Dermis microvascular lymphatic vessel endothelial cell (primary cell): Measurements from ENCODE around the gene CIB1. TPM values are rescaled to one million over a fixed set of nuclear protein-coding genes. Genes with fewer than 3 reads are reported as not detected.

ENCODE experiments used
- DNase-seq, 2 donors: peaks; one replicate each; pipeline versions ENCODE4 v3.0.0 to v3.0.0-alpha.2; 2010; ENCODE audit warnings: low read depth in 2 of 2
- total RNA-seq: library from RNA; depleted of rRNA; stranded (reverse); fragments of >200 nt; gene quantifications from 2 replicates; pipeline ENCODE4 v1.2.1, GENCODE V29; 2014

The CIB1 gene
- total RNA-seq, 1 donor from 2014 or later = 40.1 TPM

DNA sequence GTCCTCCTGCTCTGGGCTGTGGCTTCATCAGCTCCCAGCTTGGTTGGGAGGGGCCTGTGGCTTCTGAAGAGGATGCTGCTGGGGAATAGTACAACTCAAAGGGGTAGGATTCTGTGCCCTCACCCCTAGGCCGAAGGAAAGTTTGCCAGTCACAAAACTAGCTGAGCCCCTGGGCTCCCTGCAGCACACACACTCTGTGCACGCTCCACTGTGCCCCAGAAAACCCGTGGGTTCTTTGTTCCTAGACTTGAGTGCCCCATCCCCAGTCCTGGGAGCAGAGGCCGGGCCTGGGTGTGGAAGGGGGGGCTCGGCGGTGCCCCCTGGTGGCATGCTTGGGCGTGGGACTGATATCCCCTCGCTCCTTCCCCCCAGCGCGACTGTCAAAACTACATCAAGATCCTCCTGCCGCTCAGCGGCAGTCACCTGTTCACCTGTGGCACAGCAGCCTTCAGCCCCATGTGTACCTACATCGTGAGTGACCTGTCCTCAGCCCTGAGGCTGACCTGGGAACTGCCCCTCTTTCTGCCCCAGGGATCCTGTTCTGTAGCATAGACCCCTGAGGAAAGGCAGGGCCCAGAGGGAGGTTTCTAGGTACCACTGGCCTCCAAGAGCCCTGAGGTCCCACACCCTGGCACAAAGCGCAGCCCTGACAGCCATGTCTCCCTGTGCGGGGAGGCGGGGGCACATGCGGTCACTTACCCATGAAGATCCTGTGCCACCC lies 14.2 kb downstream of the CIB1 start:
- DNase-seq = peak in 1 of 2 donors; percentile 44

DNA sequence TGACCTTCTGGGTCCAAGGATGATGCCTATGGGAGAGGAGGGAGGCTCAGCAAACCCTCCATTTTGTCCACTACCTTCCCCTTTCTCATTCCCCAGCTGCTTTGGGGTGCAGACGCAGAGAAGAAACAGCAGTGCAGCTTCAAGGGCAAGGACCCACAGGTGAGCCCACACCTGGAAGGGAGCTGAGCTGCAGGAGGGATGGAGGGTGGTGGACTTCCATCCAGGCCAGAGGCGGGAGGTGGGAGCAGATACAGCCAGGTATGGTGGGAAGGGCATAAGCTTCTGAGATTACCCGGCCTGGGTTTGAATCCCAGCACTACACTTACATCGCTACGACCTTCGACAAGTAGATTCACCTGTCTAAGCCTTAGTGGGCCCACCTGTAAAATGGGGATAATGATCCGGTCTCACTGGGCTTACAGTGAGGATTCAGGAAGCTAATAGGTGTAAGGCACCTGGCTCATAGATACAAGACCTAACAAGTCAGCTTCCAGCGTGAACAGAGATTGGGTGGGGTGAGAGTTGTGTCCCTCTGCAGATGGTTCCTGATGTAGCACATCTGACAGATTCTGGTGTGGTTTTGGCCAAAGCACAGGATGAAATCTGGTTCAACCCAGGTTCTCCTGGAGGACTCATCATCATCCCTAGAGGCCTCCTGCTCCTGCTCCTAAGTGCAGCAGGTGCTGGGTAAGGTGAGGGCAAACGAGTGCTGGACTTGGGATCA lies 15.9 kb downstream of the CIB1 start:
- no peak for DNase-seq

DNA sequence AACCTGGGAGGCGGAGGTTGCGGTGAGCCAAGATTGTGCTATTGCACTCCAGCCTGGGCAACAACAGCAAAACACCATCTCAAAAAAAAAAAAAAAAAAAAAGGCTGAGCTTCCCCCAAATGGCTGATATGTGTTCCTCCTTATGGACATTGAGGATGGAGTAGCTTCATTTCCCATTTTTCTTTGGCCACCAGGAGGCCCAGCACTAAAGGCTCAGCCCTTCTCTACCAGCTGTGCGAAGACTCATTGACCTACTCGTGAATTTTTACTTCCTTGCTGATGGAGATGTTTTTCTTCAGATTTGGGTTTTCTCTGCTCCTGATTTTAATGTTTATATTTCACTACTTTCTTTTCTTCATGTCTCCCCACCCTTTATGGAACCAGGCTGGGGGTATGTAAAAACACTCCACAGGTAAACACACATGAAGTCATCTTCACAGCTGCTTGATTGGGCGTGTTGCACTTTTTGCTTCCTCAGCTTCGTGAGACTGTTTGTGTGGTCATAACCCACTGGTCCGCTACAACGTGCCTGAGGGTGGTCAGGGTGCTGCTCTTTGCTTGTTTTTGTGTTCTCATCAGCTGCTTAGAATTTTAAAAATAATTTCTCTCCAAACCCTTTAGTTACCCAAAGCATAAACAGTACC lies 19.1 kb downstream of the CIB1 start:
- DNase-seq = no peak

DNA sequence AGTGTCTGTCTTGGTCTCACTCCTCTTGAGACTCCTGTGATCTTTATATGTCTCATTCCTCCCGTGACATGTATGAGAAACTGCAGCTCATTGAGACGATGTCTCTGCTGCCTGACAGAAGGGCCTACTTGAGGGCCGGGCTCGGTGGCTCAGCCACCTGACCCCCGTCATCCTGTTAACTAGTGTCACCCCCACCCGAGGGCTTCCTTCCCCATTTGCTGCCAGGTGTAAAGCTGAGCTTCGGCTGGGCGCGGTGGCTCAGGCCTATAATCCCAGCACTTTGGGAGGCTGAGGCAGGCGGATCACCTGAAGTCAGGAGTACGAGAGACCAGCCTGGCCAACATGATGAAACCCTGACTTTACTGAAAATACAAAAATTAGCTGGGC lies 19.9 kb downstream of the CIB1 start:
- DNase-seq = no peak

DNA sequence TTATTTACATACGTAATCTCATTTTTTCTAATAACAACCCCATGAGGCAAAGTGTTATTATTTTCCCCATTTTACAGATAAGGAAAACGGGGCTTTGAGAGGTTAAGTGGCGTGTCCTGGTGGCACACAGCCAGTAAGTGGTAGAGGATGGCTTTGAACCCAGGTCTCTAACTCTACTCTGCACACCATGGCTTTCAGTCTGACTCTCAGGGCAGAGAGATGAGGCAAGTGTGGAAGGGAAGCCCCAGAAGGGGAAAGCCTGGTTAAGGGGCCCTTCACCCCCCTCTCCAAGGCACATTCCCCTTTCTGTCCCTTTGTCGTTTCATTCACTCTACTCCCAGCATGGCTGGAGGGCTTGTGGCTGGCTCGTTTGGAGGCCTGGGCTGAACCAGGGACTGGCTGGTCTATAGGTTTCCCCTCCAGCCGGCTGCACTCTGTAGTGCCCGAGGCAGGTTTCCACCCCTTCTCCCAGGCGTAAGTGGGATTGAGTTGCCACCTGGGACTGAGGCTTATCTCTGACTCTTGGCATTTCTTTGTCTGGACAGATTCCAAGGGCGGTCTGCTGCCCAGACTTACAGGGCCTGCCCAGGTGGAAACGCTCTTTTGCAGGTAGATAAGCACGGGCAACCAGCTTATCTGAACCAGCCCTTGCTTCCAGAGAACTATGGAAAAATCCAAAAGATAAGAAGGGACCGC lies 20.5 kb downstream of the CIB1 start:
- no peak for DNase-seq

DNA sequence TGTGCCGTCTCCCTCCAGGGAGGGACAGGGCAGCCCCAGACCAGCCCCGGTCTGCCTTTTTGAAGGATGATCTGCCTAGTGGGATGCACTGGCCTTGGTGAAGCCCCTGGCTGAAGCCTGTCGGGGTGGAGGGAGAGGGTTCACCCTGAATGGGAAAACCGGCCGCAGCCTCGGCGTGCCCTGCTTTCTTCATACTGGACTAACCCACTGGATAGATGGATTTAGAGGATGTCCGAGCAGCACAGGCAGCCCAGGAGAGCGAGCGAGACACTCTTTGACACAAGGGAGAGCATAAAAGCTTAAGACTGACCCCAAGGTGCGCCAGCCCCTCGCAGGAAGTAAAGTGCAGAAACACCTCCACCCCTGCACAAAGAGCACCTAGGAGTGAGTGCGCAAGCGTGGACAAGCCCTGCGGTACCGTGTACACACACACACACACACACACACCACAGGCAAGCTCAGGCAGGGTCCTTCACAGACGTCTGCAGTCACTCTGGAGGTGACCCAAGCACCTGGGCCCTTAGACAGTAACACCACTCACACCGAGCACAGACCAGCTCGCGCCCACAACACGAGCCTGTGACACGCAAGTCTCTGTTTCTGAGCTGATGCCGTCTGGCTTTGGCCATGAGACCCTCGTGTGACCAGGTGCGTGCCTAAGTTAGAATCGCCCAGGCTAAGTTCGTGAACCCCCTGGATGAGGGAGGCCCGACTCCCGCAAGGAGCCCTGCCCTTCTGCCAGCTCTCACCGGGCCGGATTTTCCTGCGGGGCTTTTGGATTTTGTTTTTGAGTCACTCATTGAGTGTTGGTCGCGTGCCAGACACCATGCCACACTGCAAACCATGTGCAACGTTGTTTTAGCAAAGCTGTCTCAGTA lies 21.3 kb downstream of the CIB1 start:
- DNase-seq = peak in 1 of 2 donors; percentile 34

DNA sequence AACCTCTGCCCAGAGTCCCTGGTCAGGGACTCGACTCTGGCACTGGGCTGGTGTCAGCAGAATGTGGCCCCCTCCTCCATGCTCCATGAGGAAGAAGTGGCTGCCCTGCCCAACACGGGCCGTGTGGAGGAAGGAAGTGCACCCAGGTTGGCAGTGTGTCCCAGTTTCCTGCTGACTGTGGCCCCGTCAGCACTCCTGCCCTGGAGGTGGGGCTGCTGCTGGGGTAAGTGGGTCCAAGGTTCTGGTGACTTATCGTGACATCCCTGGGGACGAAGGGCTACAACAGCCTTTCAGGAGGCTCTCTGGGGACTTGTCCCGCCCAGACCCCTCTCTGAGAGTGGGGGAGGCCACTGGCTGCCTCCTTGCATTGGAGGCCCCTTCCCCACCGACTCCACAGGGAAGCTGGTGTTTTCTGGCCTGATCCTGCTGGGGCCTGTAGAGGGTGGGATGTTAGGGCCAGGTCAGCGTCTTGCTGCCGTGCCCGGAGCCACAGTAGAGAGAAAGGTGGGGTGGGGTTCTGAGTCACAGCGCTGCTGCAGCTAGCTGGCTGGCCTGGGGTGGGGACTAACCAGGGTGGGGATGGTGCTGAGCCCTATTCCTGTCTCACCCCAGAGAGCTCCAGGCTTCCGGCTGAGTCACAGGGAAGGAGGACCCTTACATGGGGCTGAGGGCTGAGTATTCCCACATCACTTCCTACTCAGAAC lies 22.1 kb downstream of the CIB1 start:
- DNase-seq = peak in 1 of 2 donors; percentile 67

DNA sequence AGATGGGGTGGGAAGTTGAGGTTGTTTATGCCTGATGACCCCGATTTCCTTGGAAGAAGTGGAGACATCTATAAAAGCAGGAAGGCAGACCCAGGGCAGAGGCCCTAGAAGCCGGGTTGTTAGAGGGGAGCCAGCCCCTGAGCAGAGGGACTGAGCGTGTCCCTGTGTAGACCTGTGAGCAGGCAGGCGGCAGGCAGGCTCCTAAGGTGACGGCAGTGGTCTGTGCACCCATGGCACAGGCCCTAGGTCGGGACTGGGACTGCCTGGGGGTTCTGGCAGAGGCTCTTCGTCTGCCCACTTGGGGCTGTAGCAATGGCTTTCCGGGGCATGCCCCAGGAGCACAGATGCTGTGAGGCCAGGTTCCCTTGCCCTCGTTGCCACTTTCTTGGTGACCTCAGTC lies 22.7 kb downstream of the CIB1 start:
- no peak for DNase-seq

DNA sequence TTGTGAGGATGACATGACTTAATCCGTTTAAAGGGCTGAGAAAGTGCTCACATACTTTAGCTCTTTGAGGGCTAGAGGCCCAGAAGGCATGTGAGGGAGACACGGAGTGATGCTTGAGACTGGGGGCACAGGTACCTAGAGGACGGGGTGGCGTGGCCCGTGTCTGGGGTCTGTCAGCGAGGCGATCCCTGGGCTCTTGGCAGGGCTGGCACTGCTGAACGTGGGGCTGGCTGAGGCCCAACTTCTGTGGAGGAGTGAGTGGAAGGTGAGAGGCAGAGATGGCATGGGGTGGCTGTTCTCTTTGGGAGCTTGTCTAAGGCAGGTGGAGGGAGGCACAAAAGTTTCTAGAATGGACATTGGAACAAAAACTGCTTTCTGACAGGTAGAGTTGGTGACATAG lies 23.1 kb downstream of the CIB1 start:
- no peak for DNase-seq

DNA sequence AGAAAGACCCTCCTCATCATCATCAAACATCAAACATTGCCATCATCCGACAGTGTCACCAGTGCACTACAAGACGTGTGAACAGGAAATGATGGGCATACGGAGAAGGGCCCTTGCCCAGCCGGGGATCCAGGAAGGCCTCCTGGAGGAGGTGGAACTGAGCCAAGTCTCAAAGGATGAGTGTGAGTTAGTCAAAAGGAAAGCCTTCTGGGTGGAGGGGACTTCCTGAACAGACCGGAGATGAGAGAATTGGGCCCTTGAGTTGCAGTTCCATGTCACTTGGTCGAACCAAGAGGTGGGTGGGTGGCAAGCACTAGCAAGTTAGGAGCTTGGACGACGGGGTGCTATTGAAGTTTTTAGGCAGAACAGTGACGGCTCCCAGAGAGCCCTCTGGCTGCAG lies 24.1 kb downstream of the CIB1 start:
- no peak for DNase-seq

DNA sequence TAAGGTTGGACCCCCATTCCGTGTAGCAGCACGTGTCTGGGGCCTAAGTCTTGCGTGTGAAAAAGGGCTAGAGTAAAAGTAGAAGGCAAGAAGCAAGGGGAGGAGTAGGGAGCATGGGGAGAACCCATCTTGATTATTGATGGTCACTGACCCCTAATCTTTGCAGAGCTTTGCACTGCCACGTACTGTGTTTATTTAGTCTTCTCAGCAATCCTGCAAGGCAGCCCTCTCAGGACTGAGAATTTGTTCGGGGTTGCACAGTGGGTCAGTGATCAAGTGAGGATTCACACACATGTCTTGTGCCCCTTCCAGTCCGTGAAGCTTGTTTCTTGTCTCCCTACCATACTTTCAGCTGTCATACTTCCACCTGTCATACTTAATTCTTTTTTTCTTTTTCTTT lies 25.4 kb downstream of the CIB1 start:
- DNase-seq = no peak

DNA sequence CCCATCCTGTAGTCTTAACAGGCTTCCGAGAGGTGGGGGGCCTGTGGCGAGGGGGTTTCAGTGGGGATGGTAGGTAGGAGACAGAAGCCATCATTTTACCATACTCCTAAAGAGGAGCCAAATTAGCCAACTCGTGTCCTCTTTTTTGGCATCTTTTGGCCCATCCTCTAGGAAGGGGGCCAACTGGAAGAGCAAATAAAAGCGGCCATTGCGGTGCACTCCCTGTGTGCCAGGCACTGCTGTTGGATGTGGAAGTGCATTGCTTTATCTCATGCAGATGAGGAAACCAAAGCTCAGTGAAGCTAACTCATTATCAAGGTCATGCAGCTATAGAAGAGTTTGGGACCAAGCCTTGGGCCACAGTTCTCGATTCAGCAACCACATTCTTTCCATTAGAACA lies 26.5 kb downstream of the CIB1 start:
- DNase-seq = no peak

DNA sequence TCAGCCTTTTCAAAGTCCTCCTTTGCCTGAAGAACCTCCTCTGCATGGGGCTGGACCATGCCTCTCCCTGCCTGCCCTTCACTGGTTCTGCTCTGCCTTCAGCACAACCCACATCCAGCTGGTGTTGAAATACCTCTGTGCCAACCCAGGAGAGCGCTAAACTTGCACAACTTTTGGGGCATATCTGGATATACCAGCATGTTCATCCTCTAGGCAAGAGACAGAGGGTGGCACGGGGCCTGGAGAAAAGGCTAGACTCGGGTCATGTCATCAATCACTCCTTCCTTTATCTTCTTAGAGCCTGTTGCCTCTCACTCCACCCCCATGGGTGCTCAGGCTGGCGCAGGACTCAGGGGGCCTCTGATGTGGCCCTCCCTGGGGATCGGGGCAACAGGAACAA lies 27.9 kb downstream of the CIB1 start:
- DNase-seq = no peak

DNA sequence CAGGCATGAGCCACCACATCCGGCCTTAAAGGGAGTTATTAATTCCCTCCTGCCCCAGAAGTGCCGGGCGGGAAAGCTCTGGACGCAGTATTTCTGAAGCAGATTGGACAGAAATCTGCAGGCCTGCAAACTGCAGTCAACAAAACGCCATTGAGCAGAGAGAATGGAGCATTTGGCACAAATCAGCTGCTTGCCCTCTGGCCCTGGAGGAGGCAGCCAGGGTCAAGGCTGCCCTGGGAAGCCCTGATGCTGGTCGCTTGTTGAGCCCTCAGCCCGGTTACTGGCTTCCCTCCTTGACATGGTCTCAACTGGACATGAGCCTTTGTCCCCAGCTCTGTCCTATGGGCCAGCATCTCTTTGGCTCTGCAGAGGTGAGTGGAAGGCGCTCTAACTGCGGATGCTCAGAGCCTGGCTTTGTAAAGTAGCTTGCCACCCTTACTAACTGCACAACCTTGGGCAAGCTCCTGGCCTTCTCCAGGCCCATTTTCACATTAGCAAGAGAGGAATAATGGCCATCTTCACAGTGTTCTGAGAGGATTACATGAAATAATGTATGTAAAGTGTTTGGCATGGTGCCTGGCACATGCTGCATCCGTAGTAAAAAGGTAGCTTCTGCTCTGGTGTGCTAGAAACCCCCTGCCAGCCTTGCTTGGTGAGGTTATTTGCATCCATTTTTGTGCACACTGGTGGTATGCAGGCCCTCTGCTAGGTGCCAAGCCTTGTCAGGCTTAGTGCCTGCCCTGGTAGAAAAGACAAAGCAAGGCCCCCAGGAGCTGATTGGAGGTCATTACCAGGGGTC lies 28.5 kb downstream of the CIB1 start:
- DNase-seq = no peak

DNA sequence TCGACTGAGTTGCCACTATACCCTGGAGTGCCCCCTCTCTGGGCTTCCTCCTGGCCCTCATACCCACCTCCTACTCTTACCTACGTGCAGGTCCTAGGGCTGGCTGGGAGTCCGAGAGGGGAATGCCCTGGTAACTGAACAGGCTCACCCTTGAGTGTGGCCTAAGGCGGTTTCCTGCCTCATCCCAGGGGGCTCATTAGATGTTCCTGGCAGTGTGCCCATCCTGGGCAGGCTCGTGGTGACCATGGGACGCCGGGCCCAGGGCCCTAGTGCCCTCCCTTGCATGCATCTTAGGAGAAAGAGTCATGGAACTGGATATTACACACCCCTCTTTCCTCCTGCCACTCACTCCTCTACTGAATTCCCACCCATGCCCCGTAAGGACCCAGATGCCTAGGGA lies 29.8 kb downstream of the CIB1 start:
- no peak for DNase-seq

DNA sequence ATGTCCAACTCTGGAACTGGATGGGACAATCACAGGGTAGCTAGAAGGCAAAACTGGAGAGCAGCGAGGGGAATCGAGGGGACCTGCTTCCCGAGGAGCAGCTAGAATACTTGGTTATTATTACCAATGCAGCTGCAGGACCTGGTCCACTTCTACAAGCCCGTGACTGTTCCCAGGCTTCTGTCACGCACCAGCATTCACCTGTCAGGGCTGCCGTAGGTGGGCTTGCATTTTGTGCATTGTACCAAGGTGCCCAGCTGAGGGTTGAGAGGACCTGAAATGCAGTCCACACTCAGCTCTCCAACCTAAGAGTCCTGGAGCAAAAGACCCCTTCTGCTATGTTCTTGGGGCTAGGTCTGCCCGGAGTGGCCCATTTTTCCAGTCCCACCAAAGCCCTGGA lies 30.3 kb downstream of the CIB1 start:
- DNase-seq = no peak

DNA sequence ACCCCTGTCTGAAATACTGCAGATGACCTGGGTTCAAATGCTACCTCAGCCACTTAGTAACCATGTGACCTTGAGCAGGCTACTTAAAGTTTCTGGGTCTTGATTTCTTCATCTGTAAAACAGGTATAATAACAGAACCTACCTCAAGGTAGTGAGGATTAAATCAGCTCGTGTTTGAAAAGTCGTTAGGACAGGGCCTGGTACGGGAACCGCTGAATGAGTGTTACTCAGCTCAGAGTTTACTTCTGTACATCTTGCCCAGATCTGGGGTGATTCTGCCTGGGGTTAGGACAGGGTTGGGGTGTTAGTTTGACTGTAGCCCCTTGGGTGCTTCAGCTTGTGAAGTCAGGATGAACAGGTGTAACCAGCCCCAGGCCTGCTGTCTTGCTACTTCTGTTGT lies 30.8 kb downstream of the CIB1 start:
- DNase-seq = no peak

DNA sequence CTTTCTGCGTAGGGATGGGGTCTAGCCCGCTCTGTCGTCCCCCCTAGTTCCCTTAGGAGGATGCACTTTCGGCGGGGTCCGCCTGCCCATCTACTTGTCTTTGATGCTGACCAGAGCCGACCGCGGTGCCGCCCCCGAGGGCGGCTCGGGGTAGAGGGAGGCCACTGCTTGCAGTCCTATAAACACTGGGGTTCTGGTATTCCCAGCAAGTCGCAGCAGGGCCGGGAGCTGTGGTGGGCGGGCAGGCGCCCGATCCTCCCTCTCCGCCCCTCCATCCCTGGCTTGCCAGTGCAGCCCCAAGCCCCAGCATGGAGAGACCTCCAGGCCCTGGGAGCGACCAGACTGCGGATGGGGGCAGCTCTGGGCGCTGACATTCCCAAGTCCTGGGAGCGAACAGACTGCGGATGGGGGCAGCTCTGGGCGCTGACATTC lies 31.8 kb downstream of the CIB1 start:
- DNase-seq = no peak

DNA sequence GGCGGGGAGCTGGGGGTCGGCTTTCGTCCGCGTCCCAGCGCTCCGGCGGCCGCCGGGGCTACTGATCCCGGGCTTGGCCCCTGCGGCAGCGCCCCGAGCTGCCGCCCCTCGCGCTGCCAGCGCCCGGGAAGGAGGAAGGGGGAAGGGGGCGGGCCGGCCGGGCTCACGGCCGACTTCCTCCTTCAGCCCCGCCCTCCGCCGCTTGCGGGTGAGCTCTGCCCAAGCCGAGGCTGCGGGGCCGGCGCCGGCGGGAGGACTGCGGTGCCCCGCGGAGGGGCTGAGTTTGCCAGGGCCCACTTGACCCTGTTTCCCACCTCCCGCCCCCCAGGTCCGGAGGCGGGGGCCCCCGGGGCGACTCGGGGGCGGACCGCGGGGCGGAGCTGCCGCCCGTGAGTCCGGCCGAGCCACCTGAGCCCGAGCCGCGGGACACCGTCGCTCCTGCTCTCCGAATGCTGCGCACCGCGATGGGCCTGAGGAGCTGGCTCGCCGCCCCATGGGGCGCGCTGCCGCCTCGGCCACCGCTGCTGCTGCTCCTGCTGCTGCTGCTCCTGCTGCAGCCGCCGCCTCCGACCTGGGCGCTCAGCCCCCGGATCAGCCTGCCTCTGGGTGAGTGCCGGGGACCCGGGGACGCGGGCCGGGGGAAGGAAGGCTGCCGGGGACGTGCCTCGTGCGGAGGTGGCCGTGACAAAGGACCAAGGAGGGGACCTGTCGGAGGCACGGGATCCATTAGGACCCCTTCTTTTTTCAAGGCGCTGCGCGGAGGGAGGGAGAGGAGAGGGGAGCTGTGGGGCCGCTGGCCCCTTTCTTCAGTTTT lies 32.4 kb downstream of the CIB1 start, which contains the start of gene SEMA4B:
Gene SEMA4B, plus strand, starts transcription at position 201 of the 814 bp plus-strand sequence. Its CDS starts 249 bp downstream, at position 450.
- peak in 1 of 2 donors; percentile 49 for DNase-seq
